ENCODE results near the gene SLC38A10.

Gene SLC38A10

DNA sequence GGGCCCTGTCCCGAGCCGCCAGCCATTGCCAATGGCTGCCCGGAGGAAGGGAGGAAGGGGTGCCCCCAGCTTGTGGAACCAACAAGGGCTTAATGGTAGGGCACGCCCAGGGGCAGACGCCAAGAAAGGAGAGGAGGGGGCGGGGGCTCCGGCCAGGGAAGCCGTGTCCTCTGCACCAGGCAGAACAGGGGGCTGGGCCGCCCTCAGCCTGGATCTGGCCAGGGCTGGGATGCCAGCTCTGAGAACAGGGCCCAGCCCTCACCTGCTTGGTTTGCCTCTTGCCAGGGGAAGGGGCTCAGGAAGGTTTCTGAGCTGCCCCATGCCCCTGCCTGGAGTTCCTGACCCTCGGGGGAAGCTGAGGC is 35.8 kb upstream of the SLC38A10 start:
- DNase-seq: no peak

DNA sequence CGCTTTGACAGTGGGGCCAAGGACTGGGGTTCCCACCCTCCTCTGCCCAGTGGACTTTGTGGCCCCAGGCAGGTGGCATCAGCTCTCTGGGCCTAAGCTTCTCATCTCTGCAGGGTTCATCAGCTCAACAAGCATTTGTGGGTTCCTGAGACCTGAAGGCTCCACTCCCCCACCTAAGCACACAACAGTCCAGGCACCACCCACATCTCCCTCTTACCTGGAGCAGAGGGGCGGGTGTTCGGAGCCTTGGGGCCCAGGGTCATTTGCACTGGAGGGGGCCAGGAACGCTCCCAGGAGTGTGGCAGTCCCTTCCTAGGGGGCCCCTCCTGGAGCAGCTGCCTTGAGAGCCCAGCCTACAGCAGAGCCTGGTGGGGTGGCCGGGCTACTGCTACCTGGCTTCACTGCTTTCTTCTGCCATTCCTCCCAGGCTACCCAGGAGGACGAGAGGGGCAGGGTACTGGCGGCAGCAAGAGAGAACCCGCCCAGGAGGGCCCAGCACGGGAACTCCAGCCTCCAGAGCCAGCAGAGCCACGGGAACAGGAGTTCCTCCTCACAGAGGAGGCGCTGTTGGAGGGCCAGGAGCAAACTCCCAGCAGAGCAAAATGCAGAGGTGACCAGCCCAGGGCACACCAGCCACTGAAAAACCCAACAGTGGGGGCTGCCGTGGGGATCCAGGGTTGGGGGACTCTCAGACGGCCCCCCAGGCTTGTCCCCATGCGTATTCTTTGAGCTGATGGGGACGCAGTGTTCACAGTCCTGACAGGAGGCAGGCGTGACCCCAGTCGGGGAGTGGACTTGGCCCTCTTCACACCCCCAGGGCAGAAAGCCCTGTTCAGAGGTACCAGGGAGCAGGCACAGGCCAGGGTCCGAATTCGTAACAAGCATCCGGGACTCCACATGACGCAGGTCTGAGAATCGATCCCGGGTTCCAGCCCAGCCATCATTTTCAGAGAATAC is 35.1 kb upstream of the SLC38A10 start:
- no peak for DNase-seq

DNA sequence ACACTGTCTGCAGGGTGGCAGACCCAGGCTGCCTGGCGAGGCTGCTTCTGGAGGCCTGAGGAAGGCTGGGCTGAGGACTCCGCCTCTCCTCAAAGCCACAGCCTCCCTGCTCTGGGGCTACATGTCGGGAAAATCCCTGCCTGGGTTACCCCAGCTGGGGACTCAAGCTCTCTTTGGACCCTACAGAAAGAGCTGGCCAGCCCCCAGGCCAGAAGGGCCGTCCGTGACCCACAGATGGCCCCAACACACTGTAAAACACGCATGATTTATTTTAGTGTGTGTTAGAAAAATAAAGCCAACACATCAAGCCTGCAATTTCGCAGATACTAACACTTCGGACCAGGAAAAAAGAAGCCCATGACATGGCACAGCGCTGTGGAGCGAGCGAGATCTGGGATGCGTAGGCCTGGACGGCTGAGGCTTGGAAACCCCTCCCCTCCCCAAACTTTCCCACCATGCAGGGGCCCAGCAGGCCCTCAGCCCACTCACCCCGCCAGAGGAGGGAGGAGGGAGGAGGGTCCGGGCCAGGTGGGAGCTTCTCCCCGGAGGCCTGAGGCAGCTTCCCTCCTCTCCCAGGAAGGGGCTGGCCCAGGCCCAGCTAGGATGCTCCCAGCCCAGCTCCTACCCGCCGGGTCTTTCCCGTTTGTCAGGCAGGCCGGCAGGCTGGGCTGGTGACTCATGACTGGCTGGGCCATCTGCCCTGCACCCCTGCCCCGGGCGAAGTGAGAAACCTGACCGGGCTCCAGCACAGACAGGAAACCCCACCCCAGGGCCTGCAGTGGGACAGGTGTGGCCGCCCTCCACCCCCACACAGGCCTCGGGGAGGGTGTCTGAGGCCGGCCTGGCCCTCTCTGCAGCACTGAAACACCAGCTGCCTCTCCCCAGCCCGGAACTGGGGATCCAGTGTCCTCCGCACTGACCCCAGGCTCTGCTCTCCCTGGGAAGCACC is 34.1 kb upstream of the SLC38A10 start:
- no peak for DNase-seq

DNA sequence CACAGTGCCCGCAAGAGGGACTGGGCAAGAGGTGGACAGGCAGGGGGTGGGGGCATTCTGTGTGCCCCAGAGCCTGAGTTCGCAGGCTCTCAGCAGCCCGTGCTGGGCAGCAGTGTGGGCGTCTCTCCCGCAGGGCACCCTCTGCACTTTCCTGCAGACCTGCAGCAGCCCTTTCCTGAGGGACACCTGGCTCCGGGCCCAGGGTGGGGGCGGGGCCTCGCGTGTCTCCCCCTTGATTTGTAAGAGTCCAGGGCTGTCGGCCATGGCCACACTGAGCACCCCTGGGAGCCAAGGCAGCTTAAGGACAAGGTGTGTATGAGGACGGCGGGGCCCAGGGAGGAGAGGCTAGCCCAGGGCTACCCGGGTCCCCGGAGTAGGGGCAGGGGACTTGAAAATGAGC is 33.4 kb upstream of the SLC38A10 start:
- DNase-seq: no peak

DNA sequence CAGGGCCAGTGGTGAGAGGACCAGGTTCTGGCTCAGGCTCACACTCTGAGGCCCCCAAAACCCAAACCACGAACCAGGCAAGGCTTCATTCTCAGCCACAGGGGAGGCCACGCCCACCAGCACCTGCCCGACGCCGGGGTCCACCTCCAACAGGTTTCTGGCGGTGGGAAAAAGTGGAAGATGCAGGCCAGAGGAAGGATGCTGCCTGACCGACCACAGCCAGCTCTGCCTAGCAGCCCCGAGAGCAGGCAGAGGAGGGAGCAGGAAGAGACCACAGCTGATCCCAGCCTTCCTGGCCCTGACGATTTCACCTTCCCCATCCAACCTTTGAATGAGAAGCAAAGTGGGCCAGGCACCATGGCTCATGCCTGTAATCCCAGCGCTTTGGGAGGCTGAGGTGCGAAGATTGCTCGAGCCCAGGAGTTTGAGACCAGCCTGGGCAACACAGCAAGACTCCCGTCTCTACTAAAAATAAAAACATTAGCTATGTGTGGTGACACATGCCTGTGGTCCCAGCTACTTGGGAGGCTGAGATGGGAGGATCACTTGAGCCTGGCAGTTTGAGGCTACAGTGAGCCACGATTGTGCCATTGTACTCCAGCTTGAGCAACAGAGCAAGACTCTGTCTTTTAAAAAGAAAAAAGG is 30.7 kb upstream of the SLC38A10 start:
- DNase-seq: no peak

- no peak for DNase-seq
Measured at GRCh38 chr17:81324851-81325713, 30.0 kb upstream of the SLC38A10 start.

GRCh38 chr17:81324177-81324850 is 29.2 kb upstream of the SLC38A10 start:
- DNase-seq: no peak

- DNase-seq: no peak
Measured at GRCh38 chr17:81323411-81323868, 28.3 kb upstream of the SLC38A10 start.

DNA sequence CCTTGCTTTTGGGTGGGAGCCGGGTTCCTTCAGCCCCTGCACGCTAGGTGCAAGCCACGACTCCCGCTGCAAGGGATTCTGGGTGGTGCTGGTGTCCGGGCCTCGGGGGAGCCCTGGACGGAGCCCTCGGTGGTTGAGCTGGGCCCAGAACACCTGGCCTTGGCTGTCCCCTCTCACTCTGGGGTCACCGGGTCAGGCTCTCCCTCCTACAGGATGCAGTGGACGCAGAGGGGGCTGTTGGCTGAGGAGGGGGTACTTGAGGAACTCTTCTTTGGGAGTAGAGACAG is 27.9 kb upstream of the SLC38A10 start:
- no peak for DNase-seq

DNA sequence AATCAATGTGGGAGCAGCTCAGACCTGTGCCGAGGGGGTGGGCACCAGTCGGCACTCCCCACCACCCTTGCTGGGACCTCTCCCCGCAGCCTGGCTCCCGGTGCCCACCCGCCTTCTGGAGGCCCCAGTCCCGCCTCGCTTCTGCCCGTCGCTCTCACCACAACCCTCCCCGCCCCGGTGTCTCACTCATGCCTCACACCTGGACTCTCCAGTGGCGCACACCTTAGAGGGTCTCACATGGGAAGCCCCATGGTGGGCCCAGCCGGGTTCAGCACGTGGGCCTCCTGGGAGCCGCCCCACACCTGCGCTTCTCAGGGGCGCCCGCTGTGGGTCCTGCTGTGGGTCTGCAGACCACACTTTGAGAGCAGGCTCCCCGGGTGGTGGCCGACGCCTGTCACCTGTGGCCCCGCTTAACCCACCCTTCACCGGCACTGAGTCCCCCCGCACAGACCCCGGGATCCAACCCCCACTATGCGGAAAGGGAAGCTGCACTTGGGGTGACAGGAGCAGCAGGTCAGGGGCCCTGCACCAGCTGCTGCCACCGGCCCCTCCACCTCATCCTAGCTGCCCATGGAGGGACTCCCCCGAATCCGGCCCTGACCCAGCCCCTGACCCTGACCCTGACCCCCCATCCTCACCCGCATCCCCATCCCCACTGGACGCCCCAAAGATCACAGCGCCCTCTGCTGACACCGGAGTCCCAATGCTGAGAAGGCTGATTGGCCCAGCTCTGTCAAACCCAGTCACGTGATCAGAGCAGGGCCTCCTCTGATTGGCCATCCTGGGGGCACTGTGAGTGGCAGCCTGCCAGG is 27.4 kb upstream of the SLC38A10 start:
- peak; percentile 23 for DNase-seq

DNA sequence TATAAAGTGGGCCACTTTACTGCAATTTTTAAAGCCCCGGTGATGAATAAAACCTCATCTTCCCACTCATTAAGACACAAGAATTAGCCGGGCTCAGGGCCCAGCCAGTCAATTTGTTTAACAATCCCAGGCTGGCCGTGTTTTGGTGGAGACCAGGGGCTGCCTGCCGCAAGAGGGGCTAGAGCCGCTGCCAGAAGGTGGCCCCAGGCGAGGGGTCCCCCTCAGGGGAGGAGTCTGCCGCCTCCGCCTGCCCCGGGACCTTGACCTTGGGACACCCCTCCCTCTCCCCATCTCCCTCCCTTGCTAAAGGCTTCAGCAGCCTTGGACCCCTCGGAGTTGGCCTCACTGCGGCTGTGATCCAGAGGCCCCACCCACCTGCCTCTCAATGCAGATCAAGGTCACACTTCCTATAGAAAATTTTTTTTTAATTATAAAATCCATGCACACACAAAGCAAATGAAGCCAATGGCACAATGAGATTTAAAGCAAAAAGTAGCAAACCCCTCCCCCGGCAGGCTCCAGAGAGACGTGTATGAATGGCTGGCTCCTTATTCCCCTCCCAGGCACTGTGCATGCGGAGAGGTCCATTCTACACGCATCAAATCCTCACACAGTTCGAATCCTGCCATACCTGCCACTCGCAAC is 23.0 kb upstream of the SLC38A10 start:
- DNase-seq: no peak

DNA sequence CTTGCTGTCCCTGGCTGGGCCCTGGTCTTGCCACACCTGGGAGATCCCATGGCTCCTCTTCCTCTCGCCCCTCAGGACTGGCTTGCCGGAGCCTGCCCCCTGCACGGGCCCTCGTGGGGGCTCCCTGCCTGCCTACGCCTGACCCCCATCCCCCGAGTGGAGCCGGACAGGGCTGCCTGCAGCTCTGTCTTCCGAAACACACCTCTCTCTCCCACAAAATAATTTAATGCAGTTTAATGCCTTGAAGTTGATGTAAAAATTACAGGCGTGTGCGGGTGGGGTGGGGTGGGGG is 22.4 kb upstream of the SLC38A10 start:
- no peak for DNase-seq

DNA sequence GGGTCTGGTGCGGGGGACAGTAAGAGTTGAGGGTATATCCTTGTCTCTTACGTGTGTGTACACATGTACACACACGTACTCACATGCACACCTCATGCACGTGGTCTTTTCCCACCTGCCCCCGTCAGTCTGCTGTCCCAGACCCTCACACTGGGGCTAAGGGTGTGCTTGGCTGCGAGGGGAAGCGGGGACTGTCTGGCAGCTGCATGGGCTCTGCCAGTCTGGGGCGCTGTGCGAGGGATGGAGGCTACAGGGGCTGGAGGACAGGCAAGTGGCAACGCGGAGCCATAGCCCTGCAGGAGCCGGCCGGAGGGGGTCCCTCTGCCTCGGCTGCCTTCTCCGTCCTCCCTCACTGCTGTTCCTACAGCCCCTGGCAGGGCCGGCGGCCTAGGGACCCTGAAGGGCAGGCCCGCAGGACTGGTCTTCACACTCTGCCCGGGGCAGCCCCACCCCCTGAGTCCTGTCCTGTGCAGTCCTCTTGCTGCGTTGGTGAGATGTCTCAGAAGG is 20.8 kb upstream of the SLC38A10 start:
- no peak for DNase-seq

DNA sequence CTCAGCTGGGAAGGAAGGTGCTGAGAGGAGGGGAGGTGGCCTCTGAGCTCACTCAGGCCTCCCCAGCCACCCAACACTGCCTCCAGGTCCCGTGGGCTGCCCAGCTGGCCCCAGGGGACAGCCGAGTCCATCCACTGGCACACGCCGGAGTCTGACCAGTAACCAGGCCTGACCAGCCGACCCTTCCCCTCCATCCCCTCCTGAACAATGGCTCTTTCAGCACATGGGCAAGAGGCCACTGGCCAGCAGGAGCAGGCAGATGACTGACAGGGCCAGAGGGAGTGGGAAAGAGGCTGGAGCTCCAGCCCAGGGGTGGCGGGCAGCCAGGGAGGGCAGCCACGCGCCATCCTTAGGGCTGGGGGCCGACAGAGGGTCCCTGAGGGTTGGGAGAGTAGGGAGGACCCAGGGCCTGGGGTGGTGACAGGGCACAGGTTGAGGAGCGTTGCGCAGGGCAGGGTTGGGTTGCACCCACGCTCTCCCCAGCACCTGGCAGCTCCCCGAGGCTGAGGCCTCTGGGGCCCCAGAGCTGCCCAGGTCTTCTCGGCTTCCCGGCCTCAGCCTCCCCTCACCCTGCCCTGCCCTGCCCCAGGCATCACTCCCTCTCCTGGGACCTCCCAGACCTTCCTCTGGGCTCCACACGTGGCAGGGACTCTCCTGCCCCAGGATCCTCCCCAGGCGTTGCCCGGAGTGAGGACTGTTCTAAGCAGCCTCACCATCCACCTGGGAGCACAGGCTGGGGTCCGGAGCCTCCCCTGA is 20.2 kb upstream of the SLC38A10 start:
- DNase-seq: no peak

DNA sequence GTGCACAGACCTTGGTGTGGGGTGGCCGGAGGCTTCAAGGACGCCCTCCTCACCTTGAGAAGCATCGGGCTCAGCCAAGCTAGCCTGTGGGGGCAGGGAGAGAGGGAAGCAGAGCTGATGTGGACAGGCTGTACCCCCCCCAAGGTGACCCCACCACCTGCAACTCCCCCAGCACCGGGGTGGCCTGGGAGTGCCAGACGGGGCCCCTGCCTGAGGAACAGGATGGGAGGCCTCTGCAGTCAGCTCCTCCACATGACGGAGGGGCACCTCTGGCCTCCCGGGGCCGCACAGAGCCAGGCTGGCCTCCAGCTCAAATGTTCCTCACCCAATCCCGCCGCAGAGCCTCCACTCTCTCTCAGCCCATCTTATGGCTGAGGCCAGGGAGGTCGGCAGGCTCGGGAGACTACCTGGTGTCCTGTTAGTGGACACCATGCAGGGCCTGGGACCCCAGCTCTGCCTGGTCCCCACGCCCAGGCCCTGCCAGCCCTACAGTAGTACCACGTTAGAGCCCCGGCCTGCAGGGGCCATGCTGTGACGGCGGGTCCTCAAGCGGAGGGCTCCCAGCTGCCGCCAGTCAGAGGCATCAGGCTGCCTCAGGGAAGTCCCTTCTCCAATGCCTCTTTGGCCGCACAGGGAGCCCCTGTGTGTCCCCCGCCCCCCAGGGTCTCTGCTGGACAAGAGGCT is 19.4 kb upstream of the SLC38A10 start:
- no peak for DNase-seq

DNA sequence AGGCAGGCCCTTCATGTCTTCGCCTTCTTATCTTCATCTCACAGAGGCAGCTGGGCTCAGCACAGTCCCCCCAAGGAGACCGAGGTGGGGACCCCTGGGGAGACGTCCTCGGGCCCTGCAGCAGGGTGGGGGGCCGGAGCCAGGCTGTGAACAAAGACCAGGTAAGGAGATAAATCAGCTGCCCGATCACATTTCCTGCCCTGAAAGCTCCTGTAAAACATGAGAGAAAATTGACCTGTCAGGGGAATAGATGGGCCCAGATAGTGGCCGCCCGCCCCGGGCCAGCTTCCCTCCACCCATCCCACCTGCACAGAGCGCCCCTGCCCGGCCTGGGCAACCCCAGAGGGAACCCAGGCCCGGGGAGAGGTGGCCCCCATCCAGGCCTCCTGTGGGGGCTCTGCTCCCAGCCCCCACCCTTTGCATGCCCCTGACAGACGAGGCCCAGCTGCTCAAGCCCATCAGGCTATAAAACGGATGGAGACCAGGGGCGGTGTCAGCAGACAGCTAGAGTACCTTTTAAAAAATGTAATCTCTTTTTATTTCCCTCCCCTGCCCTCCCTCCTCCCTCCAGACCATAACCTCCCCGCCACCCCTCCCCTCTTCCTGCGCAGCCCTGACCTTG is 18.8 kb upstream of the SLC38A10 start:
- DNase-seq: no peak

DNA sequence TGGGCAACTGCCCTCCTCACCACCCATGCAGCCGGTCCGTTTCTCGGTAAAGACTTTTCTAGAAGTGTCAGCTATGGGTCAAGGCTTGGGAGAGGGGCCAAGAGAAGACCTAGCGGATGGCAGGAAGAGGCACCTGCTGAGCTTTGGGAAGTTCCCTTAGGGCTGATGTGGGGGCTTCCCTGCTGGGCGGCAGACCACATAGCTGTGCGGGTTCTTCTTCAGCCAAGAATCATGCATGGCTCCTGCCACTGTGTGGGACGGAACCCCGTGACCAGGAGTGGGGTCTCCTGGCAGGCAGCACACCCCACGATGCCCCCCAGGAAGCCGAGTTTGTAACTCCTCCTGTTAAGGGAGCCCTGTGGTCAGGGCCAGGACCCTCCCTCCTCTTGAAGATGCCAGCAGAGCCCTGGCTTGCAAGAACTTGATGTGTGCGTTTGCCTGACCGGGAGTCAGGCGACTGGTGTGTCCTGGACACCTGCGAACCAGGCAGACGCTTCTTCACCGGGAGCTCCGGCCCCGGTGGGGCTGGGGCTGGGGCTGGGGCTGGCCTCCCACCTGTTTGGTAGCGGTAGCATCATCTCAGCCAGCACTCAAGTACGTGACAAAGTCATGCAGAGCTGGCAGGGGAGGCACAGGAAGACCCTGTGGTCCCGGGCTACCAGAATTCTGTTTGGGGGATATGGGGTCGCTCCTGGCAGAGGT is 17.7 kb upstream of the SLC38A10 start:
- no peak for DNase-seq

DNA sequence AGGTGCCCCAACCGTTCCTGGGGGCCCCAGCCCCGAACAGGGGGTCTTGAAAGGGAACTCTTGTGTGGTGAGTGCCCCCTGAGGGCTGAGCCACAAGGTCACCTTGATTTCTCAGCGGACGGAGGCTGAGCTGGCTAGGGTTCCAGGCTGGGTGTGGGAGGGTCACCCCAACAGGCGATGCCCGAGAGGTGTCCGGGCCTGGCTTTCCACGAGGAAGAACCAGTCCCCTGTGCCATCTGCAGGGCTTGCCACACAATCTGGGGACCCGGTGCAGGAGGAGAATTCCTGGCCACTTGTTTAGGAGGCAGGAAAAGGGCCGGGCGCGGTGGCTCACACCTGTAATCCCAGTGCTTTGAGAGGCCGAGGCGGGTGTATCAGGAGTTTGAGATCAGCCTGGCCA is 16.8 kb upstream of the SLC38A10 start:
- DNase-seq: no peak
